NCI-H2196 (cell line): ENCODE results near the gene OGG1.

Source experiments
- DNase-seq: peaks from one replicate; lab custom pipeline; 2025; ENCODE audit not compliant: unreplicated experiment; lab: John Stamatoyannopoulos, UW

The OGG1 gene

DNA sequence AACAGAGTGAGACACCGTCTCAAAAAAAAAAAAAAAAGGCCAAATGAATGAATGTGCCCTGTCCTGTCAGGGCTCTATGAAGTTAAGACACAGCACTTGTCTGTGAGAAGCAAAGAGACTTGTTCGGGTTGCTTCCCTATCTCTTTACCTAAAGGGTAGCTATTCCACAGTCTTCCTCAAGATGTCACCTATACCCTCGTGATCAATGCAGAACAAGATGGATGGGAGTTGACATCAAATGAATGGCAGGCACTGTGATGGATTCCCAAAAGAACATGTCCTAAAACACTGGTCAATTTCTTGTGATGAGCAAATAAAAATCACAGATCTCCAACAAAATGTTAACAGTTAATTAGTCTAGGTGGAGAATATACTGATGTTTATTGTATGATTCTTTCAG, 33.0 kb downstream of the OGG1 start:
- DNase-seq: no peak

DNA sequence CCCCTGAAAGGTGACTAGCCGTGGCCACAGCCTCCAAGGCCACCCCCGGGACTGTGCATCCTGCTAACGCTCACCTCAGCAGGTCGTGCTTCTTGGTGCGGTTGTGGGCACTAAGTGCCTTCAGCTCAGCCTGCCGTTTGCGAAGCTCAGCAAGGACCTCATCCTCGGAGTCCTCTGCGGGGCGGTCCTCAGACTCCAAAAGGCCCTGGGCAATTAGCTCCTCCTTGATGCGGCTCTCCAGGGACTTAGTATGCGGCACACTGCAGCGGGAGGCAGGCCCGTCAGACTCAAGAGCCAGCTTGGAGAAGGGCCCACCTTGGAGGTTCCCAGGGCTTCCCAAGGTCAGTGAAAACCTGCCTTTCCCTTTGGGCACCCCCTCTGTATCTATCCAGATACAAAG, 34.2 kb downstream of the OGG1 start:
- DNase-seq: no peak

DNA sequence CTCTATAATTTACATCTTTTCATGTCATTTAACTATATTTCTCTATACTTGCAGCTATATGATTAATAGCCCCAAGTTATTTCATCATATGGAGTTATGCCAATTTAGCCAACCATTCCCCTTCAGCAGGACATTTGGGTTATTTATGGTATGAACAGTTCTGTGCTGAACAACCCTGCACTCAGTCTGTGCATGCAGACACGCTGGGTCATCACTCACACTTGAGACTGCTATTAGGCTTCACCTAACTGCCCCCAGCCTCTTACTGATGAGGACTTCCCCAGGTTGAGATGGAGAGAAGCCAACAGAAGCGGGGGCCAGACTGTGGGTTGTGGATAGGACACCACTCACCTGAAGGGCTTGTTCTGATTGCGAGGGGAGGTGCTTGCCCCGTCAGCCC, 35.2 kb downstream of the OGG1 start:
- no peak for DNase-seq

DNA sequence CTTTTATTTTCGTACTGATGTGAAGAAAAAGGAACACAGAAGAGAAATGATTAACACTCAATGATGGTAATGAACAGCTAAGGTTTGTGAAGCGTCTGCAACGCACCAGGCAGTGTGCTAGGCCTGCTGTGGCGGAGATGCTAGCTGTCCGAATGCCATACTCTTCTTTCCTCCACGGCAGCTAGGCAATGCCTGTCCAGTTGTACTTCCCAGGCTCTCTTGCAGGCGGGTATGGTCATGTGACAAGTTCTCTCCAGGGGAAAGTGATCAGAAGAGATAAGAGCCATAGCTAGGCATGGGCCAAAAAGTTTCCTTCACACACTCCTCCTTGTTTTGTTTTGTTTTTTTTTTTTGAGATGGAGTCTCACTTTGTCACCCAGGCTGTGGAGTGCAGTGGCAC, 35.9 kb downstream of the OGG1 start:
- no peak for DNase-seq

DNA sequence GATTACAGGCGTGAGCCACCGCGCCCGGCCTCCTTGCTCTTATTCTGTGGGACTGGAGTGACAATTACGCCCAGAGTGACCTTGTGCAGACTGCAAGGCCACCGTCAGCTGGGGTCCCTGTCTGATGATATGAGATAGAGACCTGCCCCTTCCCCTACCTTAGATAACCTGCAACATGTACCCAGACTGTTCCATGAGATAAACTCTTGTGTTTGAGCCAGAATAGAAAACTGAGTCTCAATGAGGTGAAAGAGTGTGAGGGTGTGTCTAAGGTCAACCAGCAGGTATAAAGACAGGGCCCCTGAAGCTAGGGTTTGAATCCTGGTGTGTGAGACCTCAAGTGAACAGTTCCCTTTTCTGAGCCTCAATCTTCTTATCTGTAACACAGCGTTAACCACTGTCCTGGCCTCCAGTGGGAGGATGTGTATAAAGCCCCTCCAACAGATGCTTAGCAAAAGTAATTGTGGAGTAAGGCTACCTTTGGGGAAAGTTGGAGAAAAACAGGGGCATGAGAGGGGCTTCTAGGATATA, 36.5 kb downstream of the OGG1 start:
- no peak for DNase-seq

DNA sequence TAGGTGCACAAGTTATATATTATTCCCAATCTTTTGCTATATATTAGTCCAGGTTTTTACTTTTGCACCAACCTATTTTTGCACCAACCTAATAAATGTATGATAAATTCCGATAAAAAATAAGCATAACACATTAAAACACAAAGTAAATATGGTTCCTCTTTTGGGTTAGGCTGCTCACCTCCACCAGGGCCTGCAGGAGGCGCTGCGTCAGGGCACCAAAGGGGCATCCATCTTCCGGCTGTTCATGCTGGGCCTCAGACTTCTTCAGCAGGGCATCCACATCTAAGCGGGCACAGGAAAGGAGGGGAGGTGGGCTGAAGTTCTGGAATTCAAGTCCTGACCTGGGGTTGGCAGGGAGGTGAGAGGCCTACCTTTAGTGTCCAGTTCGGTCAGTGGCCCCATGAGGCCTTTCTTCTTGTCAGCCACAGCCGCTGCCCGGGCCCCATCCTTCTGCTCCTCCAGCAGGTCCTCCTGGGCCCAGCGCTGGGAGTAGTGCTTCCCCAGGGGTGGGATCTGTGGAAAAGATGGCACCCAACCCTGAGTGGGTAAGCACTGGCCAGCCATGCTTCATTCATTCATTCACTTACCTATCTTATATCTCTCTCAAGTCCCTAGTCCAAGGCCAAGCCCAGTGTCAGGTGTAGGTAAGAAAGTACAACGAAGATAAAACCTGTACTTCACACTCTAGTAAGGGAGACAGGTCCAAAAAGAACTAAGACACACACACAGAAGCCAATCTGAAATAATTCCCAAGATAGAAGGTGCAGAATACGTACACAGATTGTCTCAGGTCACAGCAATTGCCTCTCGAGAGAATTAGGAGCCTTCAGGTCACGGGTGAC, 37.3 kb downstream of the OGG1 start:
- no peak for DNase-seq

DNA sequence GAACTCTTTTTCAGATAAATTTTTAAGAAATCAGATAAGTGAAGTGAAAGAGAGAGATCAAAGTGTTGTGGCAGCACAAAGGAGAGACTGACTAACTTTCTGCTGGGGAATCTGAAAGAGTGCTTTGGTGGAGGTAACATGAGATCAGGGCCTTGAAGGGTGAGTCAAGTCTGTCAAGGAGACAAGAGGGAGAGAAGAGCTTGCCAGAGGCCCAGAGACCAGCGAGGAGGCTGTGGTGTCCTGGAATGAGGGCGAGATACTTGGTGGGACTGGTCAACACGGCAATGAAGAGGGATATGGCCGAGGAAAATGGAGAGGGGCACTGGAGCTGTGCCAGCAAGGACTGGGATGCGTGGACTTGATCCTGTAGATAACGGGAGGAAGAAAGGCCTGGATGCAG, 38.0 kb downstream of the OGG1 start:
- DNase-seq: no peak

DNA sequence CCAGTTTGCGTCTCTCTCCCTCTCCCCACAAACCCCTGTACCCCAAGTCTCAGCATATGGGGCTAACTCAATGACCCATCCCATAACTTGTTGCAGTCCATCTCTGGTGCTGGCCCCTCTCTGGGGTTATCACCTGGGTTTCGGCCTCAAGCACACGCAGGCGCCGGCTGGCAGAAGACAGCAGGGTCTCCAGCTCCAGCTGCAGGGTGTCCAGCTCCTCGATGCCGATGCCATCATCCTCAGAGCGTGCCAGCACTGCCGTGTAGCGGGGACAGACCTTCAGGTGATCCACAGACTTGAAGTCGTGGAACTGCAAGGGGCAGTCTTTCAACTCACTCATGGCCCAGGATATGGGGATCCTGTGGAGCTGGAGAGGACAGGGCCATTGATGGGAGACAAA, 41.4 kb downstream of the OGG1 start:
- no peak for DNase-seq

DNA sequence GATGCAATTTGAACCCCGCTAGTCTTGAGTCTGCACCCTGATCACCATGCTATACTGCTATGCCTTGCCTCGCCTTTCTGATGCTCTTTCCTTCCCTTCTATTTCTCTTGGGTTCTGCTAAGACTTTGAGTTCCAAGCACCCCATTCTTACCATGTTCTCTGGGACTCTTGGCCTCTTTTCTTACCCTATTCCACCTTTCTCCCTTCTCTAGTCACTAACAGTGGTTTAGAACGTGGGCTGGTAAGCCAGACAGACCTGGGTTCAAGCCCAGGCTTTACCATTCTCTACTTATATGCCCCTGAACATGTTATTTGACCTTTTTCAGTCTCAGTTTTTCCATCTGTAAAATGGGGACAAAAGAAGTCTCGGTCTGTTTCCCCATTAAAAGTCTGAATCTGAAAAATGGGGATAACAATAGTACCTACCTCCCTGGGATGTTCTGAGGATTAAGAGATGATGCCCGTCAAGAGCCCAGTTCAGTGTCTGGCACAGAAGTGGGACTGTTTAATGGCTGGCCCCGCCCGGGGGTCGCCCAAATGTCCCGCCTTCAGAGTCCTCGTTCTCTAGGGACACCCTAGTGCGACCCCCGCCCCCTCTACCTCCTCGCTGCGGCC, 42.1 kb downstream of the OGG1 start:
- DNase-seq: no peak

DNA sequence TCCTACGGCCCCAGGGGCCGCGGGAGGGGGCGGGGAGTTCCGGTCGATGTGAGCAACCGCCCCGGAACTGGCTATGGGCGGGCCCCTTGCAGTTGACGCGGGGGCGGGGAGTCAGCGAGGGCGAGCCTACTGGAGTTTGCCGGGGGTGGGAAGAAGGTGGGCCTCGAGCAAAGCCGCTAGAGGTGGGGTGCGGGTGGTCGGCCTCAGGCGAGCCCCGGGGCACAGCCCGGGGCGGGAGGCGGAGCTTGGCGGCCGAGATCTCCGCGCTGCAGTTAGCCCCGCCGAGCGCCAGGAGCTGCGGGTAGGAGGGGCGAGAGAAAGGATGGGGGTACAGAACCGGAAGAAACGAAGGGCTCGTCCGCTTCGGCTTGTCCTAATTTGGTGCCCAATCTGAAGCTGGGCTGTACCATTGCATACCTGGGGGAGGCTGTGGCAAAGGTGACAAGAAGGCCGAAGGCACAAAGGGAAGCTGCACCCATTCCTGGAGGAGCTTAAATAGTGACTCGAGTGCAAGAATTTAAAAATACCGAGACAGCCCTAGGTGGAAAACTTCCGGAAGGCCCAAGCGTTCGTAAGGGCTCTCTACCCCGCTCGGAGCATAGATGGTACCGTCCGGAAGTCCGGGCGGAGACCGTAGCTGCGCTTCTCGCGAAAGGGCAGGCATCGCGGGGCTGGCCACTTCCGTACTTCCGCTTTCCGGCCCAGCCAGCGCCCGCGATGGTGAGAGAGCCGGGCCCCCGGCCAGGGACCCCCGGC, 42.8 kb downstream of the OGG1 start, which contains the start of the genes ARPC4 and TADA3:
Gene ARPC4, plus strand, starts transcription at position 678 of the 756 bp plus-strand sequence. Its CDS starts 40 bp downstream, at position 718.
Gene TADA3, minus strand, starts transcription at position 69 of the 756 bp plus-strand sequence. CDS start 1,007 bp downstream, outside the sequence.
- peak; percentile 77 for DNase-seq

DNA sequence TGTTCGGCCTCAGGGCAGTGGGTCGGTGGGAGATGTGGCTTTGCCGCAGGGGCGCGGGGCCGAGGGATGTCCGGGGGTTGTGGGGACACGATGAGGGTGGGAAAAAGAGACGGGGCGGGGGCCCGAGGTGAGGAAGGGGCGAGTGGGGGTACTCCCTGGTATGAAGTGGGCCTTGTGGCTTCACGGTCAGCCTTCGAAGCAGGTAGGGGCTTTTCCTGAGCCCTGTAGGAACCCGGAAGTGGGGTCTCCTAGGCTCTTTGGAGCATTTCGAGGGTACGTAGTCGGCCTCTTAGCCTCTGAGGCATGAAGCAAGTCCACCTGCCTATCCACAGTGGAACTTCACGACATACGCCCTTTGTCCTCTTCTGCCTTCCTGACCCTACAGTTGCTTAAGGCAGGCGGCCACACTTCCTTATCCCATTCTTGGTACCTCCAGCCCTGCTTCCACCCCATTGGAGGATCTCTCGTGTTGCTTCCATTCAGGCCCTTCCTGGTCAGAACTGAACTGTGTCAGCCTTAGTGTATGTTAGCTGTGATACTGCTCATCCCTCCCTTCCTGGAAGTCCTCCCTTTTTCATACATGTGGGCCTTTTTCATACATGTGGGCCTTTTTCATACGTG, 43.5 kb downstream of the OGG1 start:
- DNase-seq: no peak

DNA sequence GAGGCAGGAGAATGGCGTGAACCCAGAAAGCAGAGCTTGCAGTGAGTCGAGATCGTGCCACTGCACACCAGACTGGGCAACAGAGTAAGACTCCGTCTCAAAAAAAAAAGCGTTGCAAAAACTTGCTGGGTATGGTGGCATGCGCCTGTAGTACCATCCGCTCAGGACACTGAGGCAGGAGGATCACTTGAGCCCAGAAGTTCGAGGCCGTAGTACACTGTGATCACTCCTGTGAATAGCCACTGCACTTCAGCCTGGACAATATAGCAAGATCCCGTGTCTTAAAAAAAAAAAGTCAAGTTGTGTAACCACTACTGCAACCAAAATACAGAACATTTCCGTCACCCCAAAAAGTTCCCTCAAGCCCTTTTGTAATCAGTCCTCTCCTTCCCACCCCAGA, 44.6 kb downstream of the OGG1 start:
- no peak for DNase-seq

DNA sequence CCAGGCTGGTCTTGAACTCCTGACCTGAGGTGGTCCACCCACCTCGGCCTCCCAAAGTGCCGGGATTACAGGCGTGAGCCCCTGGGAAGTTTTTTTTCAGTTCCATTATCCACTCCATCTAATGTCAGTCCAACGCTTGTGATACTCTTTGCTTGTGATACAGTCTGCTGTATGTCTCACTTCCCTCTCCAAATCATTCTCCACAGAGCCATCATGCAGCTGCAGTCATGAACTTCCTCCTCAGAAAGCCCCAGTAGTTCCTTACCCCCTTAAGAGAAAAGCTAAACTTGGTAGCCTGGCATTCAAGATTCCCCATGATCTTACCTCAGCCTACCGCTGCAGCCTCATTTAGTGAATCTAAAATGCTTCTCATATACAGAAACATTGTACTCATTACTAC, 45.5 kb downstream of the OGG1 start:
- no peak for DNase-seq

DNA sequence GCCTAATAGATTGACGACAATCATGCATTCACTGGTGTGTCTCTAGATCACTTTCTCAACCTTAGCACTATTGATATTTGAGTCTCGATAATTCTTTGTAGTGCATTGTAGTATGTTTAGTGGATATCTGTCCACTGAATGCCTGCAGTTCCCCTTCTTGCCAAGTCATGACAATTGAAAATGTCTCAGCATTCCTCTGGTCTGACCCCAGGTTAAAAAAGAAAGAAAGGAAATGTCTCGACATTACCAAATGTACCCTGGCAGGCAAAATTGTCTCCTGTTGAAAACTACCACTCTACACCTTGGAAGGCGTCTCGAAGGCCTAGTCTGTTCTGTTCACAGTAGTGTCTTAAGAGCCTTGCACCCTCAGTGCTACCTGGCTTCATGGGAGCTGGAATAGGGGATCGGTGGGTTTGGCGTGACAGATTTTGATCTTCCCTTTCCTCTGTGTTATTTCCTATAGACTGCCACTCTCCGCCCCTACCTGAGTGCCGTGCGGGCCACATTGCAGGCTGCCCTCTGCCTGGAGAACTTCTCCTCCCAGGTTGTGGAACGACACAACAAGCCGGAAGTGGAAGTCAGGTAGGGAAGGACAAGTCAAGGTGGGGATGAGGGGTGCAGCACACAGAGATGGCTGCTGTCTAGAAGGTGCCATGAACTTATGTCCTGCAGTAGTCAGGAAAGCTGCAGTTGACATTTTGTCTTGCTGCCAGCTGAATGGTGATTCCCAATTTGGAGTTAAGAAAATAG, 47.6 kb downstream of the OGG1 start:
- DNase-seq: no peak

DNA sequence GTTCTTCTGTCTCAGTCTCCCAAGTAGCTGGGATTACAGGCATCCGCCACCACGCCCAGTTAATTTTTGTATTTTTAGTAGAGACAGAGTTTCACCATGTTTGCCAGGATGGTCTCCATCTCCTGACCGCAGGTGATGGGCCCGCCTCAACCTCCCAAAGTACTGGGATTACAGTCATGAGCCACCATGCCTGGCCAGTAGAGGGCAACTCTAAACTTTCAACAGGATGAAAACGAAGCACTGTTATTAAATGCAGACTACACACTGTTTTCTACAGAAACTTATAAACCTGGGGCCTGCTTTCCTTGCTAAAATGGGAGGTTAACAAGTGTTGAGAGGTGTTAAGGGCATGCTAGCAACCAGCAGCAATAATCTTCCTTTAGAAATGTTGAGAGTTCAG, 50.8 kb downstream of the OGG1 start:
- DNase-seq: no peak

DNA sequence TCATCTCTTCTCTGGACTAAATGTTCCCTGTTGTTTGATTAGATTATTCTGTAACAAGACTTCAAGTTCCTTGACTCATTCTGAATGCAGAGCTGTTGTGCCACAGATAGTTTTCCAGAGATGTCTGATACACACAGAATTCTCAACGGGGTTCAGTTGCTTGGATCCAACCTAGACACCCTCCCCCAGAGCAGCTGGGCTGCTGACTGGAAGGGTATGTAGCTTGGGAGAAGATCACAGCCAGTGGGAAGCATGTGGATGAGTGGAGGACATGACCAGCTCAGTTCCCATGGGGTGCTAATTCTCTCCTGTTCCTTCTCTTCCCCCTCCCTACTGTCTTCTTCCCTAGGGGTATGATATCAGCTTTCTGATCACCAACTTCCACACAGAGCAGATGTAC, 53.7 kb downstream of the OGG1 start:
- DNase-seq: no peak

DNA sequence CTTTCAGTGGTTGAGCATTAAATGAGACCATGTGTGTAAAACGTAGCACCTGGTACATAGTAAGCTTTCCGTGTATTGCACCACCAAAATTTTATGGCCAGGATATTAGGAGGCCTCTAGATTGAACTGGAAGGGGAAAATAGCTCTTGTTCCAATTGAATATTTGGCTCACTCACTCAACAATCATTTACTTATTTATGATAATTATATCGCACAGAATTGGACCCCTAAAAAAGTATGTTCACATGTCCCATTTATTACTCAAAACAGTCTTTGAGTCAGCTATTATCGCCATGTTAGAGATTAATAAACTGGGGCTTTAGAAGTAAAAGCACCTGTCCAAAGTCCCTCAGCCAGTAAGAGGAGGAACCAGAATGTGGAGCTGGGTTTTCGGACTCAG, 55.2 kb downstream of the OGG1 start:
- DNase-seq: no peak

DNA sequence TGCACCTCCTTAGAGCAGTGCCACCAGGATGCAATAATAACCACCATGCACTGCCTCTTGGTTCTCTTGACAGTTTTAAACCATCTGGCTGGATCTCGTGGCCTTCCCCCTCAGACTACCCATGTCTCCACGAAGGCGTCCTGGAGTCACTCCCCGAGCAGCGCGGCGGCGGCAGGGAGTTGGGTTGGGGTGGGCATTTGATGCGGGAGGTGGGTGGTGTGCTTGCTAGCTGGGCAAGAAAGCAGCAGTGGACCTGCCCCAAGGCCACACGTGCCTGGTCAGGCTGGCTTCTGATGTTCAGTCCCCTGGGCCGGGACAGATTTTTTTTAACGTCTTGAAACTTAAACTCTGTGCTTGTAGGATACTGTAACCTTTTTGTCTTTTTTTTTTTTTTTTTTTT, 56.4 kb downstream of the OGG1 start:
- DNase-seq: no peak
